IMR-90 (cell line): ENCODE results near the gene RADIL. TPM values are rescaled to one million over a fixed set of nuclear protein-coding genes. Genes with fewer than 3 reads are reported as not detected.

ENCODE experiments used
- ATAC-seq: fragments of 200-7000 bp; cut with Tn5 transposase; 2 replicates; pipeline ENCODE4 v1.9.1; 2020; ENCODE audit warnings: low read depth, mild to moderate bottlenecking, moderate library complexity
- BruUV-seq: library from RNA; stranded (reverse); fragments of 400-500 nt; replicated peaks from 2 replicates; lab custom pipeline; 2021; lab: Mats Ljungman, UMichigan
- CTCF ChIA-PET: fragments of 300-600 bp; formaldehyde crosslinking; extraction: SDS; loops from one replicate; lab custom pipeline; 2021; ENCODE audit warnings: antibody characterized with exemption; lab: Yijun Ruan, JAX
- POLR2A ChIA-PET: fragments of 300-600 bp; sonication (Branson Sonifier 250); formaldehyde crosslinking; loops from one replicate; lab custom pipeline; 2022; ENCODE audit warnings: antibody characterized with exemption; ENCODE audit not compliant: unreplicated experiment; lab: Charles Lee
- DNase-seq: peaks from one replicate; pipeline ENCODE4 v3.0.0; 2013
- H2AFZ ChIP-seq: replicated peaks from 2 replicates; pipeline ENCODE3; 2013; ENCODE audit warnings: low read length, mild to moderate bottlenecking; ENCODE audit not compliant: poor library complexity
- H2AK5ac ChIP-seq: 2 replicates; pipeline ENCODE4 v1.6.1; 2013; ENCODE audit warnings: low read depth, low read length, inconsistent platforms
- H2AK9ac ChIP-seq: replicated peaks from 2 replicates; pipeline ENCODE3; 2013; ENCODE audit warnings: mild to moderate bottlenecking, low read depth, low read length, moderate library complexity; ENCODE audit not compliant: poor library complexity
- H2BK120ac ChIP-seq: 2 replicates; pipeline ENCODE4 v1.6.1; 2013; ENCODE audit warnings: low read depth, low read length, inconsistent platforms
- H2BK15ac ChIP-seq: 3 replicates; pipeline ENCODE4 v1.6.1; 2013; ENCODE audit warnings: low read depth, low read length, inconsistent platforms
- H2BK20ac ChIP-seq: 2 replicates; pipeline ENCODE4 v1.6.1; 2013; ENCODE audit warnings: low read depth, mild to moderate bottlenecking, inconsistent platforms, low read length, moderate library complexity
- H2BK5ac ChIP-seq: 2 replicates; pipeline ENCODE4 v1.6.1; 2013; ENCODE audit warnings: mild to moderate bottlenecking, low read depth, low read length, inconsistent platforms; ENCODE audit not compliant: poor library complexity, severe bottlenecking
- H3K14ac ChIP-seq: replicated peaks from 2 replicates; pipeline ENCODE4 v1.6.1; 2013; ENCODE audit warnings: low read depth, low read length, inconsistent platforms
- H3K18ac ChIP-seq: 2 replicates; pipeline ENCODE4 v1.6.1; 2013; ENCODE audit warnings: low read depth, low read length, control low read depth
- H3K23ac ChIP-seq: 2 replicates; pipeline ENCODE4 v1.6.1; 2013; ENCODE audit warnings: low read depth, low read length, inconsistent platforms
- H3K27ac ChIP-seq: 2 replicates; pipeline ENCODE4 v1.5.1; 2013; ENCODE audit warnings: mild to moderate bottlenecking, control low read depth, low read length; ENCODE audit not compliant: insufficient read depth
- H3K27me3 ChIP-seq: 2 replicates; pipeline ENCODE4 v1.6.1; 2013; ENCODE audit warnings: low read length; ENCODE audit not compliant: control insufficient read depth, insufficient read depth
- H3K36me3 ChIP-seq: 2 replicates; pipeline ENCODE4 v1.6.1; 2013; ENCODE audit warnings: low read length, mixed read lengths; ENCODE audit not compliant: control insufficient read depth, insufficient read depth
- H3K4ac ChIP-seq: 2 replicates; pipeline ENCODE4 v1.6.1; 2013; ENCODE audit warnings: low read depth, low read length, inconsistent platforms
- H3K4me1 ChIP-seq: 2 replicates; pipeline ENCODE4 v1.6.1; 2013; ENCODE audit warnings: low read length, mixed read lengths; ENCODE audit not compliant: control insufficient read depth, insufficient read depth
- H3K4me2 ChIP-seq: 2 replicates; pipeline ENCODE4 v1.6.1; 2013; ENCODE audit warnings: low read depth, mild to moderate bottlenecking, control low read depth, low read length, moderate library complexity
- H3K4me3 ChIP-seq: 2 replicates; pipeline ENCODE4 v1.5.1; 2013; ENCODE audit warnings: low read depth, mild to moderate bottlenecking, control low read depth, low read length, moderate library complexity; ENCODE audit not compliant: insufficient read depth
- H3K56ac ChIP-seq: 2 replicates; pipeline ENCODE4 v1.6.1; 2013; ENCODE audit warnings: low read length, inconsistent platforms; ENCODE audit not compliant: insufficient read depth; ENCODE audit errors: extremely low read depth
- H3K79me1 ChIP-seq, 2 experiments: 2 replicates each; pipeline ENCODE4 v1.6.1; 2013; ENCODE audit warnings: low read length in 2 of 2, inconsistent platforms in 1 of 2, low read depth in 1 of 2
- H3K9ac ChIP-seq: 2 replicates; pipeline ENCODE4 v1.6.1; 2013; ENCODE audit warnings: low read depth, low read length, control low read depth
- H3K9me1 ChIP-seq: 2 replicates; pipeline ENCODE4 v1.6.1; 2013; ENCODE audit warnings: low read length, inconsistent platforms; ENCODE audit not compliant: insufficient read depth
- H3K9me3 ChIP-seq: 2 replicates; pipeline ENCODE4 v1.6.1; 2013; ENCODE audit warnings: low read length; ENCODE audit not compliant: control insufficient read depth, insufficient read depth
- H4K20me1 ChIP-seq: 2 replicates; pipeline ENCODE4 v1.6.1; 2013; ENCODE audit warnings: low read length, inconsistent platforms; ENCODE audit not compliant: insufficient read depth
- H4K5ac ChIP-seq: 2 replicates; pipeline ENCODE4 v1.6.1; 2013; ENCODE audit warnings: mild to moderate bottlenecking, low read depth, low read length, control low read depth
- H4K8ac ChIP-seq, 2 experiments: 2 replicates each; pipeline ENCODE4 v1.6.1; 2013; ENCODE audit warnings: low read depth in 2 of 2, low read length in 2 of 2, control low read depth in 1 of 2, inconsistent platforms in 1 of 2
- H4K91ac ChIP-seq: 2 replicates; pipeline ENCODE4 v1.6.1; 2013; ENCODE audit warnings: low read depth, low read length, inconsistent platforms; ENCODE audit not compliant: insufficient read depth
- CEBPB ChIP-seq: IDR thresholded peaks from 2 replicates; pipeline ENCODE4 v1.6.1; 2012; ENCODE audit warnings: low read depth, low read length, improper control_type of control experiment
- ELK1 ChIP-seq: fragments of 150-350 bp; IDR thresholded peaks from 2 replicates; pipeline ENCODE4 v1.6.1; 2016; ENCODE audit warnings: low read depth, mild to moderate bottlenecking, low read length, moderate library complexity, borderline replicate concordance
- MAZ ChIP-seq: IDR thresholded peaks from 2 replicates; pipeline ENCODE4 v1.6.1; 2012; ENCODE audit warnings: low read depth, mild to moderate bottlenecking, low read length, improper control_type of control experiment, moderate library complexity, borderline replicate concordance
- MXI1 ChIP-seq: IDR thresholded peaks from 2 replicates; pipeline ENCODE4 v1.6.1; 2012; ENCODE audit warnings: low read depth, mild to moderate bottlenecking, low read length, moderate library complexity, borderline replicate concordance
- POLR2A ChIP-seq: IDR thresholded peaks from 2 replicates; pipeline ENCODE4 v1.6.1; 2012; ENCODE audit warnings: mild to moderate bottlenecking, low read depth, low read length
- WGBS, 2 experiments: methylation state at CpG; one replicate each; pipeline versions ENCODE4 v1.1.5 to v1.1.7; 2013; ENCODE audit warnings: missing lambda C conversion rate in 2 of 2; ENCODE audit not compliant: insufficient read length in 1 of 2; ENCODE audit errors: extremely low coverage in 2 of 2; 5-methylcytosine and 5-hydroxymethylcytosine counted together
- dilution Hi-C: fragments of 300-500 bp; cut with HindIII; formaldehyde crosslinking; loops from one replicate; pipeline ENCODE4 v1.14.3; 2018; ENCODE audit warnings: low sequenced_read_pairs; ENCODE audit not compliant: unreplicated experiment
- in situ Hi-C: fragments of 300-500 bp; cut with MboI; formaldehyde crosslinking; loops from 3 replicates; pipeline ENCODE4 v1.14.3; 2019; ENCODE audit warnings: low sequenced_read_pairs, inconsistent platforms, mixed read lengths
- intact Hi-C: fragments of 100-400 bp; cut with micrococcal nuclease; formaldehyde crosslinking; loops from 2 replicates; pipeline ENCODE4 v1.10.0; 2022
- polyA plus RNA-seq, 3 experiments: library from polyadenylated mRNA; depleted of rRNA; stranded (reverse); fragments of >200 nt; gene quantifications; 2 replicates each; pipeline ENCODE4 v1.2.3, GENCODE V29; 2012; ENCODE audit warnings: low replicate concordance in 1 of 3
- total RNA-seq: library from RNA; depleted of rRNA; stranded (reverse); fragments of >200 nt; gene quantifications from 2 replicates; pipeline ENCODE4 v1.2.3, GENCODE V29; 2012

The RADIL gene
- total and polyA plus RNA-seq, 2 of the 4 experiments (the other 2 are of a cell fraction): 0.18 to 0.48 TPM

- no peak for DNase-seq
- Histone ChIP-seq H3K79me1 (no peaks in the 10 kb centered on the region), H3K56ac (no peak overlapping the region), H3K4ac (no peak overlapping the region), H3K9ac (no peak overlapping the region), H2BK20ac (no peak overlapping the region), H4K20me1 (no peaks in the 10 kb centered on the region), H3K23ac (no peak overlapping the region), H3K14ac (no peak overlapping the region), H3K4me3 (no peak overlapping the region), H2BK5ac (no peak overlapping the region), H3K9me1 (no peaks in the 10 kb centered on the region), H4K5ac (no peak overlapping the region), H3K27me3 (peaks cover 1% of the 10 kb centered on the region; the same call in 1 of the 2 replicates), H3K27ac (no peak overlapping the region), H3K18ac (no peak overlapping the region), H3K4me2 (no peak overlapping the region), H4K91ac (no peak overlapping the region), H2BK120ac (no peak overlapping the region), H4K8ac (no peak overlapping the region), H2AK5ac (no peak overlapping the region), H3K4me1 (peaks cover 5% of the 10 kb centered on the region; the same call in 1 of the 2 replicates), H3K36me3 (no peaks in the 10 kb centered on the region), H3K9me3 (no peaks in the 10 kb centered on the region), H2AFZ (no peak overlapping the region), H2AK9ac (no peak overlapping the region), H2BK15ac (no peak overlapping the region)
- TF ChIP-seq POLR2A (no peak), ELK1 (no peak), MXI1 (no peak), CEBPB (no peak), MAZ (no peak)
- POLR2A ChIA-PET: no interaction called here
- CTCF ChIA-PET: interaction anchor here (0.5 kb wide), 1 partner anchor 1525 kb away, joined by 3 read pairs; no protein-coding TSS in a partner anchor
- in situ Hi-C loops (no loop called here), dilution Hi-C loops (no loop called here), intact Hi-C loops (no loop called here)
- no peak for ATAC-seq
- BruUV-seq: no TSS peak
- WGBS, 2 experiments: 82% methylated on average over 14 of the region's 21 CpGs; no CpG with 5 or more reads in 1 of the 2 experiments
Measured at GRCh38 chr7:4838626-4839334, 44.7 kb downstream of the RADIL start.
